OCI-LY3 (cell line): ENCODE results near the gene ERC2.

ENCODE experiments used
- H2AFZ ChIP-seq: fragments of 200-600, 300-600 bp; shearing (Covaris generic); 2 replicates; pipeline ENCODE4 v1.6.0; 2014; ENCODE audit warnings: antibody characterized with exemption, low read depth, low read length
- H3K27ac ChIP-seq: fragments of 200-600, 300-600 bp; sonication (generic); 2 replicates; pipeline ENCODE4 v1.5.1; 2014; ENCODE audit warnings: mild to moderate bottlenecking, low read length, moderate library complexity, mixed read lengths
- H3K27me3 ChIP-seq: fragments of 200-600, 300-600 bp; sonication (generic); 2 replicates; pipeline ENCODE4 v1.6.1; 2014; ENCODE audit warnings: low read depth, low read length, mixed read lengths
- H3K36me3 ChIP-seq: fragments of 200-600, 300-600 bp; sonication (generic); replicated peaks from 2 replicates; pipeline ENCODE3; 2014; ENCODE audit warnings: low read depth, low read length, mixed read lengths
- H3K4me1 ChIP-seq: fragments of 300-600, 200-600 bp; sonication (generic); 2 replicates; pipeline ENCODE4 v1.6.1; 2014; ENCODE audit warnings: low read length, mixed read lengths
- H3K4me2 ChIP-seq: fragments of 200-600, 300-600 bp; sonication (generic); 2 replicates; pipeline ENCODE4 v1.6.1; 2014; ENCODE audit warnings: low read length, mixed read lengths
- H3K4me3 ChIP-seq: fragments of 300-600, 200-600 bp; sonication (generic); 2 replicates; pipeline ENCODE4 v1.5.1; 2014; ENCODE audit warnings: antibody characterized with exemption, mild to moderate bottlenecking, low read length, moderate library complexity
- H3K79me2 ChIP-seq: fragments of 300-600, 200-600 bp; shearing (Covaris generic); 2 replicates; pipeline ENCODE4 v1.6.1; 2014; ENCODE audit warnings: mild to moderate bottlenecking, low read length, mixed read lengths
- H3K9ac ChIP-seq: fragments of 300-600, 200-600 bp; shearing (Covaris generic); 2 replicates; pipeline ENCODE4 v1.6.0; 2014; ENCODE audit warnings: mild to moderate bottlenecking, low read length, moderate library complexity
- H3K9me3 ChIP-seq: fragments of 200-600, 300-600 bp; shearing (Covaris generic); 2 replicates; pipeline ENCODE4 v1.6.1; 2014; ENCODE audit warnings: low read length, mixed read lengths; ENCODE audit not compliant: insufficient read depth
- H4K20me1 ChIP-seq: fragments of 200-600, 300-600 bp; sonication (generic); 2 replicates; pipeline ENCODE4 v1.6.1; 2016; ENCODE audit warnings: low read length, mixed read lengths; ENCODE audit not compliant: insufficient read depth
- EZH2phosphoT487 ChIP-seq: fragments of 200-600 bp; shearing (Covaris generic); IDR thresholded peaks from 2 replicates; pipeline ENCODE4 v1.6.1; 2018; ENCODE audit warnings: antibody characterized with exemption, mixed run types, low read depth
- TF ChIP-seq, protein P1 (sequence below): fragments of 200-600, 300-600 bp; sonication (generic); IDR thresholded peaks from 2 replicates; pipeline ENCODE4 v1.5.1; 2014; ENCODE audit warnings: antibody characterized with exemption, low read length, low read depth

ERC2 gene

DNA sequence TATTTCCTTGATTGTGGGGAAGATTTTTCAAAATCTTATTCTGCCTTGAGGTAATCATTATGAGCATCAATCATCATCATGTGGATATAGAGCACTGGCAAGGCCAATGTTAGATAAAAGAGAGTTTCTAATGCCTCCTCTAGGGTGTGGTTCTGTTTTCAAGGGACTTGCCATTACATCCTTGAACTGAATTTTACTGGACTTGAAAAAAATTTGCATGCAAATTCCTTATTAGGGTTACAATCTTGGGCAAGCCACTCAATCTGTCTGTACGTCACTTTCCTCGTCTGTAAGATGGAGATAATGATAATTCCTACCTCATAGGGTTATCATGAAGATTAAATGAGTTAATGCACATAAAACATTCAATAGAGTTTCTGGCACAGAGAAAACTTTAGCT is 825.0 kb downstream of the ERC2 start:
- no peak for TF ChIP-seq EZH2phosphoT487
- TF ChIP-seq, protein P1, sequence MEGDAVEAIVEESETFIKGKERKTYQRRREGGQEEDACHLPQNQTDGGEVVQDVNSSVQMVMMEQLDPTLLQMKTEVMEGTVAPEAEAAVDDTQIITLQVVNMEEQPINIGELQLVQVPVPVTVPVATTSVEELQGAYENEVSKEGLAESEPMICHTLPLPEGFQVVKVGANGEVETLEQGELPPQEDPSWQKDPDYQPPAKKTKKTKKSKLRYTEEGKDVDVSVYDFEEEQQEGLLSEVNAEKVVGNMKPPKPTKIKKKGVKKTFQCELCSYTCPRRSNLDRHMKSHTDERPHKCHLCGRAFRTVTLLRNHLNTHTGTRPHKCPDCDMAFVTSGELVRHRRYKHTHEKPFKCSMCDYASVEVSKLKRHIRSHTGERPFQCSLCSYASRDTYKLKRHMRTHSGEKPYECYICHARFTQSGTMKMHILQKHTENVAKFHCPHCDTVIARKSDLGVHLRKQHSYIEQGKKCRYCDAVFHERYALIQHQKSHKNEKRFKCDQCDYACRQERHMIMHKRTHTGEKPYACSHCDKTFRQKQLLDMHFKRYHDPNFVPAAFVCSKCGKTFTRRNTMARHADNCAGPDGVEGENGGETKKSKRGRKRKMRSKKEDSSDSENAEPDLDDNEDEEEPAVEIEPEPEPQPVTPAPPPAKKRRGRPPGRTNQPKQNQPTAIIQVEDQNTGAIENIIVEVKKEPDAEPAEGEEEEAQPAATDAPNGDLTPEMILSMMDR, result no peak
- Histone ChIP-seq H3K4me1 (no peaks in the 10 kb centered on the region), H3K4me3 (no peak overlapping the region), H3K27me3 (peaks cover 29% of the 10 kb centered on the region), H3K36me3 (no peaks in the 10 kb centered on the region), H3K9ac (no peak overlapping the region), H2AFZ (no peak overlapping the region), H3K27ac (no peak overlapping the region), H3K79me2 (no peaks in the 10 kb centered on the region), H3K4me2 (no peak overlapping the region), H3K9me3 (no peaks in the 10 kb centered on the region), H4K20me1 (no peaks in the 10 kb centered on the region)

GRCh38 chr3:55641964-55642363 is 826.3 kb downstream of the ERC2 start:
- H2AFZ ChIP-seq, result no peak overlapping the region
- no peaks in the 10 kb centered on the region for H3K4me1 ChIP-seq
- no peaks in the 10 kb centered on the region for H3K36me3 ChIP-seq
- no peak overlapping the region for H3K4me2 ChIP-seq
- no peak overlapping the region for H3K4me3 ChIP-seq
- H4K20me1 ChIP-seq, result no peaks in the 10 kb centered on the region
- H3K79me2 ChIP-seq, result no peaks in the 10 kb centered on the region
- H3K9me3 ChIP-seq, result no peaks in the 10 kb centered on the region
- H3K9ac ChIP-seq, result no peak overlapping the region
- peaks cover 25% of the 10 kb centered on the region for H3K27me3 ChIP-seq
- TF ChIP-seq, protein P1, result no peak
- TF ChIP-seq EZH2phosphoT487, result no peak
- no peak overlapping the region for H3K27ac ChIP-seq

DNA sequence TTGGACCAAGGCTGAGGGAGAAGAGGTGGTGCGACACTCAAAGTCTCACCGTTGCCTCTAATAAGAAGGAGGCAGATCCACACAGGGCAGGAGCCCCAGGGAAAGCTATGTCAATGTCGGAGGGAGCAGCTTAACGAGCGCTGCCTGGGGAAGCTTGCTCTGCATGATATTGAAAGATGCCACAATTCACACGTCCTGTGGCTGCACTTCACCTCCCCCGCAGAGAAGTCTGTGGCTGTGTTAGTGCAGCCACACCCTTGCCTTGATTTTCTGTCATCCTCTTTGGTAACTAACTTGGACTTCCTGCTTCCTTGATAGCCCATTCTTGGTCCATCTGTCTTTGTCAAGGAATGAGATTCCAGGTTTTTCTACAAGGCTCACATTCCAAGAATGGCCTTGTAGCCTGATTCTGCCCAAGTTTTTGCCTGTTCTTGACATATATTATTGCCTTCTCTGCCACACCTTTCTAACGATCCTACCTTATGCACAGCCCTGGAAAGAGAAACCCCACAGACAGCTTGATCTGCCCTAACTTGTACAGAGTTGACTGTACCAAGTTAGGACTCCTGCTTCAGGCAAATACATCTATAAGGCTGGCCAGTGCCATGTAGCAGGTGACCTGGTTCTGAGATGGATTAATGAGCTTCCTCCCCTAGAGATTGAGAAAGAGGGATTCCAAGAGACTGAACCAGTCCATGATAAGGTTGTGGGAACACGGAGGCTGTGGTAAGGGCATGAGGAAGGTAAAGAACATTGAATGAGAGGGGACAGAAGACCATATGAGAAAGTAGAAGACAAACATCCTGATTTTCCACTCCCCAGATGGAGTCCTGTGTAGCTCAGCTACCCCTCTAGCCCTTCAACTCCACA is 828.1 kb downstream of the ERC2 start:
- H3K4me3 ChIP-seq, result no peak overlapping the region
- H3K27me3 ChIP-seq, result peaks cover 21% of the 10 kb centered on the region; the same call in 1 of the 2 replicates
- H2AFZ ChIP-seq, result no peak overlapping the region
- H3K4me2 ChIP-seq, result no peak overlapping the region
- H3K4me1 ChIP-seq, result no peaks in the 10 kb centered on the region
- no peaks in the 10 kb centered on the region for H3K36me3 ChIP-seq
- H3K79me2 ChIP-seq, result no peaks in the 10 kb centered on the region
- H3K9me3 ChIP-seq, result no peaks in the 10 kb centered on the region
- TF ChIP-seq, protein P1, result no peak
- TF ChIP-seq EZH2phosphoT487, result no peak
- no peak overlapping the region for H3K27ac ChIP-seq
- H4K20me1 ChIP-seq, result no peaks in the 10 kb centered on the region
- H3K9ac ChIP-seq, result no peak overlapping the region

DNA sequence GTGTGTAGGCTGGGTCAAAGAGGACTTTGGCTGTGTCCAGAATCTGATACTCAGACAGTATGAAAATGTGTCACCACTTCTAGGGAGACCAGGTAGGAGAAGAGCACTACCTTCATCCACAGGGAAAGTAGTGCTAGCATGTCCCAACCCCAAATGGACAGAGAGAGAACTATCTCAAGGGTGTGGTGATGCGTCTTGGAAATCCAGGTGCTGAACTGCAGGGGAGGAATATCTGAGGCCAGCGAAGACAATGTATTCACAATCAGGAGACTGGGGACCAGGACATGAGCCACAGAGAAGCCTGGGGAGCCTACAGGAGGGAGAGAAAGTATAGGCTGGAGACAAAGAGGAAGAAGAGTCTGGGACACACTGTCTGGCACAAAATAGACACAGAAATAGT is 829.1 kb downstream of the ERC2 start:
- Histone ChIP-seq H3K27ac (no peak overlapping the region), H3K36me3 (no peaks in the 10 kb centered on the region), H2AFZ (no peak overlapping the region), H3K27me3 (peaks cover 21% of the 10 kb centered on the region; the same call in 1 of the 2 replicates), H3K9ac (no peak overlapping the region), H3K4me3 (no peak overlapping the region), H4K20me1 (no peaks in the 10 kb centered on the region), H3K9me3 (no peaks in the 10 kb centered on the region), H3K79me2 (no peaks in the 10 kb centered on the region), H3K4me1 (no peaks in the 10 kb centered on the region), H3K4me2 (no peak overlapping the region)
- no peak for TF ChIP-seq EZH2phosphoT487
- TF ChIP-seq, protein P1, result no peak
